ENCODE measurements around the gene DHX9. TPM values are rescaled to one million over a fixed set of nuclear protein-coding genes. Genes with fewer than 3 reads are reported as not detected.

The DHX9 gene
- total and polyA plus RNA-seq, 12 donors, result 19.5 to 69.4 (median 55.2) TPM

DNA sequence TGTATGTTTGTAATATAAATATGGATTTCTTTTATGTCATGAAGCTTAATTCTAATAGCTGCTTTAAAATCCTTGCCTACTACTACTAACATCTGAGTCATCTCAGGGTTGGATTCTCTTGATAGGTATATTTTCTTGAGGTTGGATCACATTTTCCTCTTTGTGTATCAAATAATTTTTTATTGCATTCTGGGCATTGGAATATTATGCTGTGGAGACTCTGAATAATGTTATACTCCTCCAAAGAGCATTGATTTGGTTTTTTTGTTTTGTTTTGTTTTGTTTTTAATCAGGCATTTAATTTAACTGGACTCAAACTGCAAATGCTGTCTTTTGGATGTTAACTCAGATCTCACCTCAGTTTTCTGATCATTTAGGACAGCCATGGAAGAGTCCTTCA, 8.0 kb downstream of the DHX9 start:
- ATAC-seq, result no peak
- Histone ChIP-seq H3K4me1 (peaks cover 0 to 38% (median 17%) of the 10 kb centered on the region in 9 donors), H3K9me3 (no peaks in the 10 kb centered on the region), H3K36me3 (peaks cover 0 to 100% (median 40%) of the 10 kb centered on the region in 9 donors), H3K4me3 (no peak overlapping the region), H3K27me3 (no peaks in the 10 kb centered on the region), H3K27ac (no peak overlapping the region)
- TF ChIP-seq, protein P1, sequence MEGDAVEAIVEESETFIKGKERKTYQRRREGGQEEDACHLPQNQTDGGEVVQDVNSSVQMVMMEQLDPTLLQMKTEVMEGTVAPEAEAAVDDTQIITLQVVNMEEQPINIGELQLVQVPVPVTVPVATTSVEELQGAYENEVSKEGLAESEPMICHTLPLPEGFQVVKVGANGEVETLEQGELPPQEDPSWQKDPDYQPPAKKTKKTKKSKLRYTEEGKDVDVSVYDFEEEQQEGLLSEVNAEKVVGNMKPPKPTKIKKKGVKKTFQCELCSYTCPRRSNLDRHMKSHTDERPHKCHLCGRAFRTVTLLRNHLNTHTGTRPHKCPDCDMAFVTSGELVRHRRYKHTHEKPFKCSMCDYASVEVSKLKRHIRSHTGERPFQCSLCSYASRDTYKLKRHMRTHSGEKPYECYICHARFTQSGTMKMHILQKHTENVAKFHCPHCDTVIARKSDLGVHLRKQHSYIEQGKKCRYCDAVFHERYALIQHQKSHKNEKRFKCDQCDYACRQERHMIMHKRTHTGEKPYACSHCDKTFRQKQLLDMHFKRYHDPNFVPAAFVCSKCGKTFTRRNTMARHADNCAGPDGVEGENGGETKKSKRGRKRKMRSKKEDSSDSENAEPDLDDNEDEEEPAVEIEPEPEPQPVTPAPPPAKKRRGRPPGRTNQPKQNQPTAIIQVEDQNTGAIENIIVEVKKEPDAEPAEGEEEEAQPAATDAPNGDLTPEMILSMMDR (IDR thresholded peaks at IDR 0.05), result no peak
- DNase-seq, result no peak
- intact Hi-C loops (cut with DNase I), result no loop called here

DNA sequence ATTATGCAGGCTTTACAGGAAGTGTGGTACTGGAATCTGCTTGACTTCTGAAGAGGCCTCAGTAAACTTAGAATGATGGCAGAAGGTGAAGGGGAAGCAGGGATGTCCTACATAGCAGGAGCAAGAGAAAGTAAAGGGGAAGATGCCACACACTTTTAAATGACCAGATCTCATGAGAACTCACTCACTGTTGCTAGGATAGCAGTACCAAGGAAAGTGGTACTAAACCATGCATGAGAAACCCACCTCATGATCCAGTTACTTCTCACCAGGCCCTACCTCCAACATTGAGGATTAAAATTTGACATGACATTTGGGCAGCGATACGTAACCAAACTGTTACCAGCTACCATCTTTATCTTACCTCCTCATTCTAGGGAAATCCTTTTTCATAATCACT, 9.6 kb downstream of the DHX9 start:
- intact Hi-C loops (cut with DNase I), result no loop called here
- no peaks in the 10 kb centered on the region for H3K27me3 ChIP-seq

GRCh38 chr1:182850319-182850718, 11.2 kb downstream of the DHX9 start:
- DNase-seq (no peak), ATAC-seq (no peak)
- H3K4me1 ChIP-seq, result peaks cover 0 to 15% (median 0%) of the 10 kb centered on the region in 9 donors
- peaks cover 0 to 100% (median 66%) of the 10 kb centered on the region in 9 donors for H3K36me3 ChIP-seq
- intact Hi-C loops (cut with DNase I), result loop anchor here in 2 of 10 donors (5.0 kb wide), 1 partner anchor 37 kb away; no protein-coding TSS in a partner anchor
- H3K27ac ChIP-seq, result no peak overlapping the region
- TF ChIP-seq, protein P1 (IDR thresholded peaks at IDR 0.05), result no peak
- H3K27me3 ChIP-seq, result no peaks in the 10 kb centered on the region
- no peaks in the 10 kb centered on the region for H3K9me3 ChIP-seq
- 85 to 97% methylated on average over 4 of the region's 4 CpGs for WGBS, 2 donors
- H3K4me3 ChIP-seq, result no peak overlapping the region

More for the DNA sequence above, 9.6 kb downstream of the DHX9 start:
- Histone ChIP-seq H3K4me3 (no peak overlapping the region), H3K36me3 (peaks cover 0 to 100% (median 56%) of the 10 kb centered on the region in 9 donors), H3K4me1 (peaks cover 0 to 22% (median 2%) of the 10 kb centered on the region in 9 donors), H3K27ac (no peak overlapping the region), H3K9me3 (no peaks in the 10 kb centered on the region)
- TF ChIP-seq, protein P1 (IDR thresholded peaks at IDR 0.05), result no peak
- 97 to 98% methylated on average over 2 of the region's 2 CpGs for WGBS, 2 donors
- ATAC-seq (no peak), DNase-seq (no peak)

DNA sequence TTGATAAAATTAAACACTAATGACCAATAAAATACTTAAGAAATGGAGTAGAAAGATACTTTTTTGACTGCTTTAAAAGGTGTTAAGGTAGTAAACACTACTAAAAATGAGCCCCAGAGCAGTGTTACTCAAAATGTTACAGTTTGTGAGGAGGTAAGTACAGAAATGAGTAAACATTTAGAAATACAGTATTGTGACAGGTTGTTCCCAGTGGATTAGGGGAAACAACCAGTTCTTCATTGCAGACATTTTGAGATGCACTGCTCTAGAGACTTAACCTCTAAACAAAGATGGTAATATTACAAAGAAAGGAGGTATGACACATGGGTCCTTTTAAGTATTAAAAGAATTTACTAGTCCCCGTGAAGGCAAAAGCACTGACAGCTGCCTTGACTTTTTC, 12.7 kb downstream of the DHX9 start:
- intact Hi-C loops (cut with DNase I), result loop anchor here in 2 of 10 donors (5.0 kb wide), 1 partner anchor 35 kb away; no protein-coding TSS in a partner anchor
- TF ChIP-seq, protein P1 (IDR thresholded peaks at IDR 0.05), result no peak
- Histone ChIP-seq H3K27me3 (no peaks in the 10 kb centered on the region), H3K27ac (no peak overlapping the region), H3K36me3 (peaks cover 0 to 100% (median 79%) of the 10 kb centered on the region in 9 donors), H3K9me3 (no peaks in the 10 kb centered on the region), H3K4me1 (peaks cover 0 to 16% (median 0%) of the 10 kb centered on the region in 9 donors), H3K4me3 (no peak overlapping the region)
- ATAC-seq, result no peak
- WGBS, 2 donors, result 82 to 89% methylated on average over 1 of the region's 1 CpG
- DNase-seq, result no peak
